Hematopoietic multipotent progenitor cell (in vitro differentiated cells): ENCODE measurements around the gene PGM5. TPM values are rescaled to one million over a fixed set of nuclear protein-coding genes. Genes with fewer than 3 reads are reported as not detected.

ENCODE experiments used
- DNase-seq, 3 donors: peaks; one replicate each; pipeline ENCODE4 v3.0.0-alpha.2; 2011 to 2015; ENCODE audit warnings: low read depth in 2 of 3, low spot score in 2 of 3
- total RNA-seq: library from RNA; depleted of rRNA; stranded (reverse); fragments of >200 nt; gene quantifications from one replicate; pipeline ENCODE4 v1.2.3, GENCODE V29; 2012

Gene PGM5
- total RNA-seq, 1 donor, result 14.8 TPM

DNA sequence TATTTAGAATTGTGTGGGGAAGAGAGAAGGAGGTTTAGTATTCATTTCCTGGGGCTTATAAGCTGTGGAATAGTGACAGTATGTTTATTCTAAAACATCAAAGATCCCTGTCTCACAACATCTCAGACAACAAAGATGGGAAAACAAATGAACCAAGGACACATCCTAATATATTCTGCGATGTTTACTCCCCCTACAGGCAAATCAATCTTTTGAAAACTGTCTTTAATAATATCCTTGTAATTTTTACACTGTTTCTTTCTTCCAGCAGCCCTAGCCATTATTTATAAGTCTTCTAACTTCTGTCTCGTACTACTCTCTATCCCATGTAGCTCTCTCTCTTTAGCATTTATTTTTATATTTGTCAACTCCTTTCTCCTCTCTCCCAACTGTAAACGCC, 217.7 kb downstream of the PGM5 start:
- DNase-seq, result no peak

DNA sequence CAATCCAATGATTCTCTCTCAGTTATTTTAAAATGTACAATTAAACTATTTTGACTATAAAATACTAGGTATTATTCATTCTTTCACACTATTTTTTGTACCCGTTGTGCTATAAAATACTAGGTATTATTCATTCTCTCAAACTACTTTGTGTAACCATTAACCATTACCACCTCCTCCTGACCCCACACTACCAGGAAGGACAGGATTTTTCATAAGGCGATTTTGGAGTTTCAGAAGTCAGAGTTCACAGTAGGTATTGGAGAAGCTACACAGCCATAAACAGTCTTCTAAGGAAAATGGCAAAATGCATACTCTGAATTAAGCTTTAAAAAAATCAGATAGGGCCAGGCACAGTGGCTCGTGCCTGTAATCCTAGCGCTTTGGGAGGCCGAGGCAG, 219.4 kb downstream of the PGM5 start:
- no peak for DNase-seq

DNA sequence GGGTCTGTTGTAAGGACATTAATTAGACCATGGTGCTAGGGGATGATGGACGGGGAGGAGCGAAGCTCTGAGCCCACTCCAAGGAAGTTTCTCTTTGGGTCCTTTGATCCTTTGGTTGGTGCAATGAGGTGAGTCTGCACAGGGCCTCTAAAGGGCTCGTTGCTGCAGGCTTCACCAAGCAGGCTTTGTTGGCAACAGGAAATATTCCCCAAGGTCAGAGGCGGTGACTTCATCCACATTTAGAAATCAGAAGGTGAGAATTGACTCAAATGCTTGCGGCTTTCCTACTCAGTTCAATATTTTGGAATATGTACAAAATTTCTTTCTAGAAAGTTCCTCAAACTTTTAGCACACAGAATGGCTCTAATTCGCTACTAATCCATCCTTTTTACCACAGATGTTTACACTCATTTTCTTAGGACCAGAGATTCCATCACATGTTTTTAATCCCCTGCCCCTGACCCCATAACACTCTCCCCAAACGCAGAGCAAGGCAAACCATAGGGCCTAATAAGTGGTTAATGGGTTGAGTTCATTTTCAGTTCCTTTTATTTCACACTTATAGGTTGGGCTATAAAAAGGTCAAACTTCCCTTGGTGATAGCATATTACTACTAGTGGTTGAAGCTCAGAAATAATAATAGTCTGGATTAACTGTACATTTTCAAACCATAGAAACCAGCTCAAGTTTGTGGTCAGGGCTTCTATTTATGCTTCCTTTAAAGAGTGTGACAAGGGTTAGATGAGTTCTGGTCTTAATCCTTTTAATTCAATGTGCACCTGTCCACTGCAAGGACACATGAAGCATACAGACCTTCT, 221.6 kb downstream of the PGM5 start:
- no peak for DNase-seq

Other genes with a start within 250 kb of the PGM5 start
- gene ZNG1C, start 114.6 kb upstream of the PGM5 start, total RNA-seq, result 8.6 TPM
- gene FOXD4L3, start 53.7 kb upstream of the PGM5 start, total RNA-seq, result under 0.01 TPM
- not detected for gene TMEM252, start 184.3 kb downstream of the PGM5 start, total RNA-seq